Spleen (tissue), 11 donors: ENCODE results near the gene GABBR1. TPM values are rescaled to one million over a fixed set of nuclear protein-coding genes. Genes with fewer than 3 reads are reported as not detected.

Experiments
- DNase-seq: peaks from one replicate; pipeline ENCODE4 v3.0.0-alpha.2; 2020
- H3K27ac ChIP-seq, 8 donors: fragments of 200-600 bp; sonication (generic) in 7 of 8; 1 replicate in 4 of 8; 2 replicates in 4 of 8; pipeline versions ENCODE4 v1.5.0 to v1.8.0; 2016 to 2021; ENCODE audit warnings: inconsistent platforms in 4 of 8, mild to moderate bottlenecking in 4 of 8, moderate library complexity in 1 of 8
- H3K27me3 ChIP-seq, 7 donors: fragments of 200-600 bp; sonication (generic) in 6 of 7; replicated peaks in 1 of 7; 1 replicate in 4 of 7; 2 replicates in 3 of 7; pipeline versions ENCODE4 v1.5.0 to v1.8.0; 2016 to 2021; ENCODE audit warnings: inconsistent platforms in 3 of 7, mild to moderate bottlenecking in 1 of 7
- H3K36me3 ChIP-seq, 6 donors: fragments of 200-600 bp; sonication (generic) in 5 of 6; 1 replicate in 4 of 6; 2 replicates in 2 of 6; pipeline versions ENCODE4 v1.5.0 to v1.8.0; 2016 to 2021; ENCODE audit warnings: inconsistent platforms in 2 of 6
- H3K4me1 ChIP-seq, 6 donors: fragments of 200-600 bp; sonication (generic) in 5 of 6; 1 replicate in 3 of 6; 2 replicates in 3 of 6; pipeline versions ENCODE4 v1.5.0 to v1.8.0; 2016 to 2021; ENCODE audit warnings: inconsistent platforms in 3 of 6
- H3K4me3 ChIP-seq, 8 donors: fragments of 200-600 bp; sonication (generic) in 7 of 8; 1 replicate in 4 of 8; 2 replicates in 4 of 8; pipeline versions ENCODE4 v1.5.0 to v1.8.0; 2016 to 2021; ENCODE audit warnings: inconsistent platforms in 4 of 8, mild to moderate bottlenecking in 4 of 8, moderate library complexity in 2 of 8
- H3K9me3 ChIP-seq, 8 donors: fragments of 200-600 bp; sonication (generic) in 7 of 8; 1 replicate in 4 of 8; 2 replicates in 4 of 8; pipeline versions ENCODE4 v1.5.0 to v1.8.0; 2016 to 2021; ENCODE audit warnings: inconsistent platforms in 4 of 8
- CTCF ChIP-seq, 11 experiments: fragments of 200-600 bp in 7 of 11; fragments of 450-650 bp in 4 of 11; sonication (generic) in 4 of 11; IDR thresholded peaks in 8 of 11; conservative IDR thresholded peaks in 3 of 11; 1 replicate in 7 of 11; 2 replicates in 4 of 11; pipeline versions ENCODE4 v1.4.0 to v1.8.0; 2016 to 2021; ENCODE audit warnings: antibody characterized with exemption in 11 of 11, inconsistent platforms in 4 of 11, mild to moderate bottlenecking in 1 of 11
- POLR2A ChIP-seq, 3 donors: fragments of 450-650 bp; IDR thresholded peaks; one replicate each; pipeline ENCODE4 v1.5.1; 2017; ENCODE audit warnings: antibody characterized with exemption in 3 of 3, mild to moderate bottlenecking in 1 of 3
- POLR2AphosphoS5 ChIP-seq, 3 donors: sonication (generic); formaldehyde crosslinking; IDR thresholded peaks; one replicate each; pipeline ENCODE4 v1.5.1; 2017; ENCODE audit warnings: antibody characterized with exemption in 3 of 3
- WGBS, 5 donors: extraction: QIAGEN DNeasy Blood & Tissue Kit in 3 of 5; methylation state at CpG; one replicate each; pipeline versions ENCODE4 v1.1.5 to v1.1.7; 2013 to 2018; 5-methylcytosine and 5-hydroxymethylcytosine counted together
- intact Hi-C: fragments of 100-400 bp; cut with DNase I; formaldehyde crosslinking; loops from one replicate; pipeline ENCODE4 v1.15.0; 2023; ENCODE audit warnings: low total_unique reads
- polyA plus RNA-seq, 3 donors: library from polyadenylated mRNA; stranded (reverse); fragments of 200-250 nt; gene quantifications; one replicate each; pipeline ENCODE4 v1.2.1, GENCODE V29; 2013
- total RNA-seq, 7 donors: library from RNA; depleted of rRNA in 3 of 7; stranded (reverse); fragments of >200 nt in 3 of 7; fragmentation: NEBNext Ultra II Directional in 4 of 7; extraction: Animal tissue kit (Norgen Biotek cat#: 25700) in 4 of 7; gene quantifications; one replicate each; pipeline versions ENCODE4 v1.1.0 to v1.2.1, GENCODE V29; 2016 to 2021
- donor health status: healthy with polysubstance abuse.
- donor health status: DM: no; HTN: no; CAD: no; lungs with moderate emphysema.
- donor health status: DM: no; HTN: no; CAD: no.
- donor health status: Bipolar disorder and iron deficiency.
- donor health status: healthy.
- donor health status: DM: no; HTN: no; CAD: no.
- donor health status: DM: yes; HTN: yes; CAD: no.

Gene GABBR1
- total and polyA plus RNA-seq, 10 donors = 13.8 to 122 (median 62.4) TPM

- WGBS, 5 donors = 89 to 100% (median 97%) methylated on average over 2 of the region's 2 CpGs
- Histone ChIP-seq H3K4me1 (no peaks in the 10 kb centered on the region), H3K9me3 (no peaks in the 10 kb centered on the region), H3K36me3 (peaks cover 0 to 100% (median 65%) of the 10 kb centered on the region in 6 donors), H3K4me3 (no peak overlapping the region), H3K27me3 (no peaks in the 10 kb centered on the region), H3K27ac (no peak overlapping the region)
- intact Hi-C loops = no loop called here
- no peak for DNase-seq
- TF ChIP-seq POLR2A (IDR thresholded peaks at IDR 0.05) (no peak), POLR2AphosphoS5 (IDR thresholded peaks at IDR 0.05) (no peak), CTCF (IDR thresholded peaks at IDR 0.05 in 8 of 11, conservative IDR thresholded peaks at IDR 0.05 in 3 of 11) (no peak)
These were observed 29.1 kb downstream of the GABBR1 start for GRCh38 chr6:29603930-29604329.

- 89 to 96% (median 94%) methylated on average over 11 of the region's 11 CpGs for WGBS, 5 donors
- no peak for DNase-seq
- TF ChIP-seq POLR2AphosphoS5 (IDR thresholded peaks at IDR 0.05) = no peak
- no peak for TF ChIP-seq CTCF (IDR thresholded peaks at IDR 0.05 in 8 of 11, conservative IDR thresholded peaks at IDR 0.05 in 3 of 11)
- no peak for TF ChIP-seq POLR2A (IDR thresholded peaks at IDR 0.05)
- Histone ChIP-seq H3K27me3 (no peaks in the 10 kb centered on the region), H3K36me3 (peaks cover 0 to 97% (median 61%) of the 10 kb centered on the region in 6 donors), H3K27ac (no peak overlapping the region), H3K4me1 (no peaks in the 10 kb centered on the region), H3K4me3 (no peak overlapping the region), H3K9me3 (no peaks in the 10 kb centered on the region)
- intact Hi-C loops = no loop called here
These were observed 29.5 kb downstream of the GABBR1 start for GRCh38 chr6:29603456-29603855.

DNA sequence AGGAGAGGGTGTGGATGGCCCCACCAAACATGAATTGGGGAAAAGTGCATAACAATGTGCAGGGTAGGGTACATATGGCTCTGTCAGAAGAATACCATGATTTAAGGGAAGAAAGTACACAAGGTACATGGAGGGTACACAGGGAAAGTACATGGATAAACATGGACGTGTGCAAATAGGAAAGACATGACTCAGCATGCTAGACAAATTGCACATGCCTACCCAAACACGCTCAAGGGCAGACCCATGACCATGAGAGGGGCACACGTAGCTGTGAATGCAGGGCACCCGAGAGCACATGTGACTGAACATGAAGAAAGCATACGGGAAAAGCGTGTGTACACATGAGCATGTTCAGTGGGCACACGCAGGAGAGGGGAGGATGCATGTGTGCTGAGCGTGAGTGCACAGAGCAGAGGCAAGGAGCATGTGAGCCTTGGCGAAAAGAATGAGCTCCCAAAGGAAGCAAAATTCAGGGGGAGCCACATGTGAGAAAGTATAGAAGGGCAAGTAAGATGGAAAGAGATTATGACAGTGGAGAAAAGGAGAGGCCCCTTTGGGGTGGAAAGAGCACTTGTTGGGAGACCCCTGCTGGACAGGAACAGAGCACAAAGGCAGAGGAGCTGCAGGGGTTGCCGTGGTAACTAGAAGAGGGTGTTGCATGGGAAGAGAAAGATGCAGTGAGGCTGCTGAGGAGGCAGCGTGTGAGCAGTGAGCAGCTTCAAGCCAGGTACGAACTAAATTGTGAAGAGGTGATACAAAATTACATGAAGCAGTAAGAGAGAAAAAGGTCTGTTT lies 30.2 kb downstream of the GABBR1 start:
- WGBS, 5 donors = 80 to 90% (median 84%) methylated on average over 12 of the region's 12 CpGs
- TF ChIP-seq CTCF (IDR thresholded peaks at IDR 0.05 in 8 of 11, conservative IDR thresholded peaks at IDR 0.05 in 3 of 11) (no peak), POLR2AphosphoS5 (IDR thresholded peaks at IDR 0.05) (no peak), POLR2A (IDR thresholded peaks at IDR 0.05) (no peak)
- intact Hi-C loops = no loop called here
- Histone ChIP-seq H3K9me3 (no peaks in the 10 kb centered on the region), H3K4me3 (no peak overlapping the region), H3K36me3 (peaks cover 0 to 90% (median 56%) of the 10 kb centered on the region in 6 donors), H3K27me3 (no peaks in the 10 kb centered on the region), H3K4me1 (no peaks in the 10 kb centered on the region), H3K27ac (no peak overlapping the region)
- DNase-seq = no peak

DNA sequence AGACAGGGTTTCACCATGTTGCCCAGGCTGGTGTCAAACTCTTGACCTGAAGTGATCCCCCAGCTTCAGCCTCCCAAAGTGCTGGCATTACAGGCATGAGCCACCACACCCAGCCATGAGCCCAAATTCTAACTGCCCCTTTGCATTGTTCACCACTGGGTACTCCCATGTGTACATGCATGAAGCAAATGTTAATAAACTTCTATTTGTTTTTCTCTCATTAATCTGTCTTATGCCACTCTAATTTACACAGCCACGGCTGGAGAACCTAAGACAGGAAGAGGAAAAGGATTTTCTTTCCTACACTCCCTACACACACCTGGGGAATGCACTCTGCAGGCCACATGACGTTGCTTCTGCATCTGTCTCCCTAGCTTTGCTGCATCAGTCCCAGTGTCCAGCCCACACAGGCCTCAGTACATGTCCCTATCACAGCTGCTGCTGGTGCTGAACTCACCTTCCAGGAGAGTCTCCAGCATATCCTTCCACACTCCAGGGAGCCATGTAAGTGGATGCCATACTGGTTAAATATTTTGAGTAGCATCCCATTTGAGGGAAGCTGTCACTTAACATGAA lies 34.7 kb downstream of the GABBR1 start:
- WGBS, 5 donors = 49 to 73% (median 62%) methylated on average over 2 of the region's 2 CpGs
- peak in 1 of 3 donors; percentile 22 for TF ChIP-seq POLR2AphosphoS5 (IDR thresholded peaks at IDR 0.05)
- TF ChIP-seq POLR2A (IDR thresholded peaks at IDR 0.05) = no peak
- Histone ChIP-seq H3K27ac (no peak overlapping the region), H3K9me3 (no peaks in the 10 kb centered on the region), H3K4me3 (no peak overlapping the region), H3K4me1 (peaks cover 0 to 6% (median 2%) of the 10 kb centered on the region in 6 donors), H3K36me3 (peaks cover 0 to 45% (median 15%) of the 10 kb centered on the region in 6 donors), H3K27me3 (peaks cover 0 to 9% (median 0%) of the 10 kb centered on the region in 7 donors)
- intact Hi-C loops = no loop called here
- DNase-seq = no peak
